ENCODE data around the gene DUSP15. TPM values are rescaled to one million over a fixed set of nuclear protein-coding genes. Genes with fewer than 3 reads are reported as not detected.

Gene DUSP15
- total RNA-seq, 2 experiments from 2014 or later: not detected

- no peak for DNase-seq
- no peaks in the 10 kb centered on the region for H3K27me3 Mint-ChIP-seq
- Histone ChIP-seq H3K9me3 (ENCODE audit: control insufficient read depth in 1 of 2, insufficient read depth in 1 of 2, low read length in 2 of 2) (no peaks in the 10 kb centered on the region), H3K4me1 (ENCODE audit: insufficient read depth, low read length) (peaks cover 10% of the 10 kb centered on the region), H3K4me3 (ENCODE audit: low read length) (no peak overlapping the region), H3K36me3 (ENCODE audit: insufficient read depth, low read length) (no peaks in the 10 kb centered on the region), H3K27me3 (ENCODE audit: control insufficient read depth in 1 of 2, insufficient read depth in 2 of 2, low read length in 2 of 2) (peaks cover 0 to 3% of the 10 kb centered on the region in 2 experiments), H3K27ac (ENCODE audit: low read depth in 1 of 2, low read length in 2 of 2) (no peak overlapping the region)
- ChIA-PET POLR2A (no interaction called here), CTCF (no interaction called here)
- H3K9me3 Mint-ChIP-seq: no peaks in the 10 kb centered on the region
- no peak for ATAC-seq (ENCODE audit: poor library complexity)
- H3K4me1 Mint-ChIP-seq (ENCODE audit: low read depth): no peaks in the 10 kb centered on the region
- no peak overlapping the region for H3K27ac Mint-ChIP-seq
- intact Hi-C loops (cut with DNase I, micrococcal nuclease): loop anchor here in 1 of 2 experiments (10.0 kb wide), 1 partner anchor 831 kb away; no protein-coding TSS in a partner anchor
- no peaks in the 10 kb centered on the region for H3K36me3 Mint-ChIP-seq (ENCODE audit: low read depth)
- TF ChIP-seq CTCF (IDR thresholded peaks at IDR 0.05): no peak
- no peak overlapping the region for H3K4me3 Mint-ChIP-seq
Observed at GRCh38 chr20:31824125-31824485, 46.2 kb downstream of the DUSP15 start.

GRCh38 chr20:31823360-31824124 is 46.8 kb downstream of the DUSP15 start:
- H3K27me3 ChIP-seq (ENCODE audit: control insufficient read depth in 1 of 2, insufficient read depth in 2 of 2, low read length in 2 of 2): peaks cover 0 to 3% of the 10 kb centered on the region in 2 experiments
- no peak overlapping the region for H3K4me3 ChIP-seq (ENCODE audit: low read length)
- H3K4me3 Mint-ChIP-seq: no peak overlapping the region
- no peak for TF ChIP-seq CTCF (IDR thresholded peaks at IDR 0.05)
- intact Hi-C loops (cut with DNase I, micrococcal nuclease): loop anchor here (1.0 to 10.0 kb wide), 7 partner anchors 23 to 831 kb away; partner anchors contain the start of gene PDRG1 (in 1 of the 2)
- no peaks in the 10 kb centered on the region for H3K36me3 ChIP-seq (ENCODE audit: insufficient read depth, low read length)
- H3K4me1 ChIP-seq (ENCODE audit: insufficient read depth, low read length): peaks cover 10% of the 10 kb centered on the region
- DNase-seq (no peak), ATAC-seq (ENCODE audit: poor library complexity) (no peak)
- H3K4me1 Mint-ChIP-seq (ENCODE audit: low read depth): no peaks in the 10 kb centered on the region
- H3K9me3 ChIP-seq (ENCODE audit: control insufficient read depth in 1 of 2, insufficient read depth in 1 of 2, low read length in 2 of 2): no peaks in the 10 kb centered on the region
- no peaks in the 10 kb centered on the region for H3K27me3 Mint-ChIP-seq
- H3K27ac Mint-ChIP-seq: no peak overlapping the region
- POLR2A ChIA-PET: interaction anchor here (1.3 to 1.6 kb wide), 2 partner anchors 128 to 162 kb away, joined by 3 read pairs; partner anchors contain the start of gene PDRG1
- H3K36me3 Mint-ChIP-seq (ENCODE audit: low read depth): no peaks in the 10 kb centered on the region
- CTCF ChIA-PET: interaction anchor here (0.7 to 1.8 kb wide), 4 partner anchors 29 to 955 kb away, joined by 3 to 8 read pairs (median 3); partner anchors contain the start of gene PDRG1
- H3K9me3 Mint-ChIP-seq: no peaks in the 10 kb centered on the region
- no peak overlapping the region for H3K27ac ChIP-seq (ENCODE audit: low read depth in 1 of 2, low read length in 2 of 2)

- H3K9me3 ChIP-seq (ENCODE audit: control insufficient read depth in 1 of 2, insufficient read depth in 1 of 2, low read length in 2 of 2): no peaks in the 10 kb centered on the region
- Mint-ChIP-seq H3K27ac (no peak overlapping the region), H3K36me3 (ENCODE audit: low read depth) (no peaks in the 10 kb centered on the region), H3K9me3 (no peaks in the 10 kb centered on the region), H3K4me1 (ENCODE audit: low read depth) (no peaks in the 10 kb centered on the region), H3K4me3 (no peak overlapping the region), H3K27me3 (no peaks in the 10 kb centered on the region)
- ATAC-seq (ENCODE audit: poor library complexity) (peak; percentile 86), DNase-seq (peak; percentile 60 to 86 (median 68))
- H3K4me1 ChIP-seq (ENCODE audit: insufficient read depth, low read length): peaks cover 10% of the 10 kb centered on the region
- TF ChIP-seq CTCF (IDR thresholded peaks at IDR 0.05): peak; percentile 99
- POLR2A ChIA-PET: interaction anchor here (1.3 to 1.6 kb wide), 2 partner anchors 129 to 161 kb away, joined by 3 read pairs; partner anchors contain the start of gene PDRG1
- CTCF ChIA-PET: interaction anchor here (0.7 to 1.8 kb wide), 4 partner anchors 30 to 956 kb away, joined by 3 to 8 read pairs (median 3); partner anchors contain the start of gene PDRG1
- no peaks in the 10 kb centered on the region for H3K36me3 ChIP-seq (ENCODE audit: insufficient read depth, low read length)
- H3K4me3 ChIP-seq (ENCODE audit: low read length): peak overlapping the region; percentile 5
- H3K27ac ChIP-seq (ENCODE audit: low read depth in 1 of 2, low read length in 2 of 2): no peak overlapping the region
- intact Hi-C loops (cut with DNase I, micrococcal nuclease): loop anchor here (1.0 to 10.0 kb wide), 7 partner anchors 24 to 832 kb away; partner anchors contain the start of gene PDRG1 (in 1 of the 2)
- peaks cover 0 to 3% of the 10 kb centered on the region in 2 experiments for H3K27me3 ChIP-seq (ENCODE audit: control insufficient read depth in 1 of 2, insufficient read depth in 2 of 2, low read length in 2 of 2)
Observed at GRCh38 chr20:31822421-31823330, 47.7 kb downstream of the DUSP15 start.

Measured in CD4-positive, alpha-beta T cell (primary cell).